ENCODE data around the gene TMEM201. TPM values are rescaled to one million over a fixed set of nuclear protein-coding genes. Genes with fewer than 3 reads are reported as not detected.
A peak's percentile ranks its signal among the peaks of the same experiment; 100 is the strongest.

Gene TMEM201
- total RNA-seq, 1 experiment from 2014 or later: 3.9 TPM

DNA sequence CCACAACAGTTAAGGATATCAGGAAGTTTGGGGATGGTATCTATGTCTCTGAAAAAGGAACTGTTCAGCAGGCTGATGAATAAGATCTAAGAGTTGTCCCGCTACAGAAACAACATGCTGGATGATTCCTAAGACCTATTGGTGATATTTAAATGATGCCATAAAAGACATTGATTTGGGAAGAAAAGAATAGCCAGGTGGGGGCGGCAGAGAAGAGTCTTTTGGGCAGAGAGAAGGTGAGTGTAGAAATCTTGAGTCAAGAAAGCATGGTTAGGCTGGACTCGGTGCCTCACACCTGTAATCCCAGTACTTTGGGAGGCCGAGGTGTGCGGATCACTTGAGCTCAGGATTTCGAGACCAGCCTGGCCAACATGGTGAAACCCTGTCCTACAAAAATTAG lies 11.8 kb upstream of the TMEM201 start:
- no peak for DNase-seq (ENCODE audit: low spot score)

GRCh38 chr1:9577423-9577822 lies 11.3 kb upstream of the TMEM201 start:
- DNase-seq (ENCODE audit: low spot score): no peak

- no peak for DNase-seq (ENCODE audit: low spot score)
Measured at GRCh38 chr1:9580942-9581341, 7.8 kb upstream of the TMEM201 start.

DNA sequence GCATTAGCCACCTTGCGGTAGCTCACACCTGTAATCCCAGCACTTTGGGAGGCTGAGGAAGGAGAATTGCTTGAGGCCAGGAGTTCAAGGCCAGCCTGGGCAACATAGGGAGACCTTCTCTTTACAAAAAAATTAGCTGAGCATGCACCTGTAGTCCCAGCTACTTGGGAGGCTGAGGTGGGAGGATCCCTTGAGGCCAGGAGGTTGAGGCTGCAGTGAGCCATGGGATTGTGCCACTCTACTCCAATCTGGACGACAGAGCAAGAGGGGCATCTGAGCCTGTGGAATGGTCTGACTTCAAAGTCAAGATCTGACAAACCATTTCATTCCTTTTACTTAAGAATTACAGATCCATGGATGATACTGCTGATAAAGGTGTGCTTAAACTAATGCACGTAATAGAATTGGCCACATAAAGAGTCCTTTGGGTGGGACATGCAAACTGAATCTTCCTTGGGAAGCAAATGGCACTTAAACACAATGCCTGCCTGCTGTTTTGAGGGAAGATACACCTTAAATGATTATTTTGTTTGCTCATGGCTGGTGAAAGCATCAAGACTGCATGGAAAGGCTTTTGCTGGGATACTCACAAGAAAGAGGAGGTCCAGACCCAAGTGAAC lies 2.5 kb upstream of the TMEM201 start:
- no peak for DNase-seq (ENCODE audit: low spot score)

DNA sequence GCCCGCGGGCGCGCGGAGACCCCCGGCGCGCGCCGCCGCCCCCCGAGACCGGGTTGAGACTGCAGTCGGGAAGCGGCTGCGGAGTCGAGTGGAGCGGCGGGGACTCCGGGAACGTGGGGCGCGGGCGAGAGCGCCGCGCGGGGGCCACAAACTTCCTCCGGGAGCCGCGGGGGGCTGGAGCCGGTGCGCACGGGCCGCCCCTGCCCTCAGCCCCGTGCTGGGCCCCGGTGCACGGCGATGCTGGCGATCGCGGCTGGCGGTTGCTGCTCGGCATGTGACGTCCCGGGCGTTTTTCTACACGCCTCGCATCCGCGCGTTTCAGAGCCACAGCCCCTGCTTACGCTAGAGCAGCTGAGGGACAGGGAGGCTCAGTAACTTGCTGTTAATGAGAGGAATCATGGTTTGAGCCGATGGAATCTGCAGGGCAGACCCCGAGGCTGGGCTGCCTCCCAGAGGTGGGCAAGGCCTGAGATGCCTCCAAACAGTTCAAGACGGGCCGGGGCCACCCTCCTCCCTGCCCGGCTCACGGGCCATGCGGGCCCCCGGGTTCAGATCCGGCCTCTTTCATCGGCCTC lies 520 bp downstream of the TMEM201 start:
- no peak for DNase-seq (ENCODE audit: low spot score)

DNA sequence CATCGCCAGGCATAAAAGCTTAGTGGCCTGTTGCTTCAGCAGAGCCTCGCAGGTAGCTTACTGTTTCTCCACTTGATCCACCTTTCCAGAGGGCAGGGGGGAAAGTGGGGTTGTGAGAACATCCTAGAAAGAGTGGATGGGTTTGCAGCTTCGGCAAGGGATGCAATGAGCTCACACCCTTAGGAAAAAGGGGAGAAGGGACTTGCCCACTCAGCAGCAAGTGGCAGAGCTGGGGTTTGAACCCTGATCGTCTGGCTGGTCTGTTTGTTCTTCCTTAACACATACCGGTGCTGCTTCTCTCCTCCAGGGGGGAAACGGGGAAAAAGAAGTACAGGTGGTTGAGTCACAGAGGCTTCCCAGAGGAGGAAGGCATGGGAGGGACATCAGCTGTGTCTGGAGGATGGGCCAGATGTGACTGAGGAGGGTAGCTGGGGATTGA lies 1.0 kb downstream of the TMEM201 start:
- no peak for DNase-seq (ENCODE audit: low spot score)

DNA sequence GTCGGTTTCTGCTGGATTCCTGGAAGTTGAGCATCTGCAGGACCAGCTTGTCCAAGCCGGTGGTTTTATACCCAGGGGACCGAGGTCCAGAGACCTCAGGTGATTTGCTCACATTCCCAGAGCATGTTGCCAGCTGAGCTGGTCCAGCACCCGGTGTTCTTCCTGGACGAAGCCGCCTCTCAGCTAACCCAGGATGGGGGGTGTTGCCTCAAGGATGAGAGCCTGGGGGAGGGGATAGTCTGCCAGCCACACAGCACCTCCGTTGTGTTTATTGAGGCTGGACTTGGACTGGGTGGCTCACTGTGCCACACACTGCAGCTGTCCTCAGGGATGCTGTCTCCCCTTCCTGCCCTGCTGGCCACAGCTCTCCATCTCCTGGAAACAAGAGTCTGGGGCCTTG lies 1.5 kb downstream of the TMEM201 start:
- DNase-seq (ENCODE audit: low spot score): no peak

GRCh38 chr1:9590945-9591668 lies 2.4 kb downstream of the TMEM201 start:
- DNase-seq (ENCODE audit: low spot score): no peak

DNA sequence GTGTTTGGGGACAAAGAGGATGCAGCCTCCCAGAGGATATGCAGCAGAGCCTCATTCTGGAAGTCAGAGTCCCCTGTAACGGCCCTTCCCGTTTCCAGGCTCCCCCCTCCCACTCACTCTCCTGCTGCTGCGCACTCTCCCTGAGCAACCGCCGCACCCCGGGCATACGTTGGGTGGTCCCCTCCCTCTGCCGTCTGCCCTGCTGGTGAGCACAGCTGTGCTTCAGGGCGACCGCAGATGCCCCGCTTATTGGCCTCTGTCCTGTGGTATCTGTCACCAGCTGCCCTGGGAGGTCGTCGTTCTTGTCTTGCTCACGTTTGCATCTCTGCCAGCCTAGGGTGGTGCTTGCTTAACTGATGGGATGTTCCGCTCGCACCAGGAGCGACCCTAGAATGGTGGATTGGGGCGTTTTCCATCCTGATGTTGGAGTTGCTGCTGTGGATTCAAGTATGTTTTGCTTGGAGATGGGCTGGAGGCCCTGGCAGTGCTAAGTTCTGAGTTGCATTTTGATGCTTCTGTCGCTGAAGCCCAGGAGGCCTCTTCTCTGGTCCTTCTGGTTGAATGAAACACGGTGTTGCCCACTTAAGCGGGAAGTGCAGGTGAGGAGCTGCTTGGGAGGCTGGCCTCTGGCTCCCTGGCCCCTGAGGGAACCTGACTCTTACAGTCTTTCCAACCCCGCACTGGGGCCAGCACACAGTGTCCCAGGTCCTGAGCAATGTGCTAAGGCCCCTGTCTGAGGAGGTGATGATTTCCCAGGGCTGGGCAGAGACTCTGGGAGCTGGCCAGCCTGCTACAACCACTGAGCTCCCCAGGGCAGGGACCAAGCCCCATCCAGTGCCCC lies 3.2 kb downstream of the TMEM201 start:
- DNase-seq (ENCODE audit: low spot score): no peak

DNA sequence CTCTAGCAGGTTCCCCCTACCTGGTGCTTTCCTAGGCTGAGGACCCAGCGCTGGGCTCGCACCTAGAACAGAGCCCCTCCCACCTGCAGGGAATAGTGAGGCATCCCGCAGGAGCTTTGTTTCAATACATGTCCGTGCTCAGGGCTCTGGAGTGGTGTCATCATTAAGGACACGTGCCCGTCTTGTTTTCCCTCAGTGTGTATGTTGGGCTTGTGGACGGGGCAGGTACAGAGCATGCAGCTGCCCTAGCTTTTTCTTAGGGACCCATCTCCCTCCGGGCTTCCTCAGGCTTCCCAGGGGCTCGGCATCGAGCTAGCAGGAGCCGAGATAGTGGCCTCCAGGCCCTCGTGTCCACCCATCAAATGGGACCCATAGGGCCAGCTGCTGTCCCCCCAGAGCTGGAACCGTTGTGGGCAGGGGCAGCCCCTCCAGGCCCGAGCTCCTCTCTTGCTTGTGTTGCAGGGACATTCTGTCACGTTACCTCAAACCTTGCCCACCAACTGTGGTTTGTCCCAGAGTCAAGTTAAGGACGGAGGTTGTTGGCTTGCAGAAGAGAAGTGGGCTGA lies 3.9 kb downstream of the TMEM201 start:
- no peak for DNase-seq (ENCODE audit: low spot score)

DNA sequence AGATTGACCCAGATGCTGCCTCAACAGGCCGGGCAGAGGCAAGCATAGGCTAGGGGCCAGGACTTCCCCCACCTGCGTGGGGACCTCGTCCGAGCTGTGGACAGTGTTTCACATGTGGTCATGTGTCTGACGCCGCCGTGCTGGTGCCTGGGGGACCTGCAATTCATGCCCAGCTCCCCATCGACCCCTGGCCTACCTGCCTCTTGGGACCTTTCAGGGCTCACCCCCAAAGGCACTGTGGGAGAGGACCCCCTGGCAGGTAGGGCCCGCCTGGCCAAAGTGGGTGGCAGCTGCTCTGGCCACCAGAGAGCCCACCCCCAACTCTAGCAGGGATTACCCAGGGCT lies 4.4 kb downstream of the TMEM201 start:
- no peak for DNase-seq (ENCODE audit: low spot score)

GRCh38 chr1:9593492-9594465 lies 5.1 kb downstream of the TMEM201 start:
- peak; percentile 71 for DNase-seq (ENCODE audit: low spot score)

DNA sequence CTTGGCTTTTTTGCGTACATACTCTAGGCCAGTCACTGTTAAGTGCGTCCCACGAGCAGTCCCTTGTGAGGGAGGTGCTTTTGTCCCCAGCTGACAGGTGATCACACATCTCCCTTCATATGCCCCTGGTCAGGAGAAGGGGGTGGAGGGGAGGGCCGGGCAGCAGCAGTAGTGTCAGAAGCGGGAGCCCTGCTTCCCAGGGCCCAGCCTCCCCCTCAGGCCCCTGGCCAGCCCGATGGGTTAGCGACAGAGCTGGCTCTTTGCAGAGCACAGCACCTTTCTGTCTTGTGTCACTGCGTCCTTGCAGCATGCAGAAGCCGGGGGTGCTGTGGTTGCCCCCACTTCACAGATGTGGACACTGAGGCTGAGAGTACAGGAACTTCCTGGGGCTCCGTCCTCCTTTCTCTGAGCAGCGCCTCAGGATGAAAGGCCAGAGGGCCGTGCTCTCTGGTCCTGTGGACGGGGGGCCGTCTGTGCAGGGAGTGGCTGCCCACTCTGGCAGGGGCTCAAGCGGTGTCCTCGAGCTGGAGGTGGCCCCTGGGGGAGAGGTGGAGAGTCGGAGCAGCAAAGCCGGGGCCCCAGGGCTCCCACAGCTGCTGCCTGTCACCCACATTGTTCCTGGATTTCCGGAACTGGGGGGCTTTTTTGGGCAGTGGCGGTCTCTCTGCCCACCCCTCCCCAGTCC lies 5.9 kb downstream of the TMEM201 start:
- DNase-seq (ENCODE audit: low spot score): no peak

- no peak for DNase-seq (ENCODE audit: low spot score)
Measured at GRCh38 chr1:9595156-9595967, 6.7 kb downstream of the TMEM201 start.

GRCh38 chr1:9595968-9596340 lies 7.2 kb downstream of the TMEM201 start:
- no peak for DNase-seq (ENCODE audit: low spot score)

DNA sequence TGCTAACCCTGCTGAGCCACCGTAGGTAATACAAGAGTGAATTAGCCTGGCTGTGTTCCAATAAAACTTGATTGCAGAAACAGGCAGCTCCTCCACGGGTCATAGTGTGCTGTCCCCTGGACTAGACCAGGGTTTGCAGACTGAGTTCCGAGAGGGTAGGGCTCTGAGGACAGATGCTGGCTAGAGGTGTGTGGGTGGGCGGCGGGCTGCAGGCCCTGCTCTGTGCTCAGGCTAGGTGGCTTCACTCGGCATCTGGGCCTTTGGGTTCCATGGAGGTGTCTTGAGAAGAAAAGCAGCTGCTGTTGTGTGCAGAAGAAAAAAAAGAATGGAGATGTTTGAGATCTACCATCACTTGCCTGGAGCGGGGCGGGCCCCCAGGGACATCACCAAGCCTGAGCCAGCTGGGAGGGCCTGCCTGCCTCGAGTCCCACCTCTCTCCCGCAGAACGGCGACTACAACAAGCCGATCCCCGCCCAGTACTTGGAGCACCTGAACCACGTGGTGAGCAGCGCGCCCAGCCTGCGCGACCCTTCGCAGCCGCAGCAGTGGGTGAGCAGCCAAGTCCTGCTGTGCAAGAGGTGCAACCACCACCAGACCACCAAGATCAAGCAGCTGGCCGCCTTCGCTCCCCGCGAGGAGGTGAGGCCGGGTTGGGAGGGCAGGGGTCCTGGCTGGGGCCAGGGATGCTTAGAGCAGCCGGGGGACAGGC lies 7.9 kb downstream of the TMEM201 start:
- no peak for DNase-seq (ENCODE audit: low spot score)

DNA sequence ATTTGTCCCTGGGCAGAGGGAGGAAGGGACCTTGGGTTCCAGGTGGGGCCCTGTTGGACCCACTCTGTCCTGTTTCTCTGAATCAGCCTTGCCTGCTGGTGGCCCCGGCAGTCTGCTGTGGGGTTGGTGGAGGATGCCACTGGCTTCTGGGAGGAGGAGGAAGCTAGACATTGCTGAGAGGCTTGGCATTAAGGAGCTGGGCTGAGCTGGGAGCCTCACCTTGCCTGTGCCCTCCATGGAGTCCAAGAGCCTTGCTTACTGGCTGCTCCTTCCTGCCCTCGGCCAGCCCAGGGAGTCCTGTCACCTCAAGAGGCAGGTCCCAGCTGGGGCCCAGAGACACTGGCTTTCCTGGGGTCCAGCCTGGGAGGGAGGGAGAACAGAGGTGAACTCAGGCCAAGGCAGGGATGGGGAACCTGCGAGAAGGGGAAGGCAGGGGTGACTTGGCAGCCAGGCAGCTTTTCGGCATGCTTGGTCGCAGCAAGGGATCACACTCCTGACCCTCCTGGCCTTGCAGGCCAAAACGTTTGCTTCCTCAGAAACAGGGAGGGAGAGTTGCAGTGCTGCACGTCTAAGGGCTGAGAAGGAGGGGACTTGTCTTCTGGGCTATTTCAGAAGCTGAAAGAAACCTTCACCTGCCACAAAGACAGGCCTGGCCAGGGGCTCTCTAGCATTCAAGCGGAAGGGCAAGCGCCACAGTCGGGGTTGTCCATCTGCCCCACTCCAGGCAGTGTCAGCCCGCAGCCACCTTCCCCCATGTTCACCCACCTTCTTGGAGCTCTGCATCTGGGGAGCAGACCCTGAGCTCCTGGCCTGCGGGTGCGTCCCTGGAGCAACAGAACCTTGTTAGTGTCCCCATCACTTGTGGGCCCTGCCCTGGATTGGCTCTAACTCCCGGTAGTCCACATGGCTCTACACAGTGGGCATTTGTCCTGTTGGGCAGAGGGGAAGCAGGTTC lies 8.9 kb downstream of the TMEM201 start:
- no peak for DNase-seq (ENCODE audit: low spot score)

GRCh38 chr1:9598316-9598700 lies 9.6 kb downstream of the TMEM201 start:
- no peak for DNase-seq (ENCODE audit: low spot score)
